Fibroblast of villous mesenchyme (primary cell): ENCODE results near the gene TUBA8. TPM values are rescaled to one million over a fixed set of nuclear protein-coding genes. Genes with fewer than 3 reads are reported as not detected.
"Not testable (repeated sequence)": the region's sequence is repeated elsewhere in the genome, so short reads cannot be mapped to it uniquely, and the experiment has no call there.

Experiments
- DNase-seq: peaks from one replicate; pipeline ENCODE4 v3.0.0-alpha.2; 2010; ENCODE audit warnings: low read depth
- H3K4me3 ChIP-seq: 2 replicates; pipeline ENCODE4 v1.5.1; 2011; ENCODE audit warnings: low read depth, mild to moderate bottlenecking, low read length
- total RNA-seq: library from RNA; depleted of rRNA; stranded (reverse); fragments of >200 nt; gene quantifications from 2 replicates; pipeline ENCODE4 v1.2.3, GENCODE V29; 2012
- TF ChIP-seq, protein P1 (sequence below): IDR thresholded peaks from 2 replicates; pipeline ENCODE4 v1.5.1; 2012; ENCODE audit warnings: low read depth, mild to moderate bottlenecking, low read length; ENCODE audit not compliant: insufficient read depth

The TUBA8 gene
- total RNA-seq, 1 donor, result under 0.01 TPM

DNA sequence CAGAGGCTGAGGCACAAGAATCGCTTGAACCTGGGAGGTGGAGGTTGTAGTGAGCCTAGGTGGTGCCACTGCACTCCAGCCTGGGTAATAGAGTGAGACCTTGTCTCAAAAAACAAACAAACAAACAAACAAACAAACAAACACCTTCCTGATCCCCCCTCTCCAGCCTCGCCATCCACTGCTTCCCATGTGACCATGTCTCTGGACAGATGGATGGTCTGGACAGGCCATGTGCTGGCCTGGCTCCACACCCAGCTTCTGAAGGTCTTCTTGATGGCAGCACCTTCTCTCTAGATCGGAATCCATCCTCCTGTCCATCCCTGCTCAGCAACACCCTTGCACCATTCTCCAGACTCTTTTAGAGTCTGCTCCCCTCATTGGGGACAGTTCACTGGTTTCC, 43.5 kb upstream of the TUBA8 start:
- TF ChIP-seq, protein P1, sequence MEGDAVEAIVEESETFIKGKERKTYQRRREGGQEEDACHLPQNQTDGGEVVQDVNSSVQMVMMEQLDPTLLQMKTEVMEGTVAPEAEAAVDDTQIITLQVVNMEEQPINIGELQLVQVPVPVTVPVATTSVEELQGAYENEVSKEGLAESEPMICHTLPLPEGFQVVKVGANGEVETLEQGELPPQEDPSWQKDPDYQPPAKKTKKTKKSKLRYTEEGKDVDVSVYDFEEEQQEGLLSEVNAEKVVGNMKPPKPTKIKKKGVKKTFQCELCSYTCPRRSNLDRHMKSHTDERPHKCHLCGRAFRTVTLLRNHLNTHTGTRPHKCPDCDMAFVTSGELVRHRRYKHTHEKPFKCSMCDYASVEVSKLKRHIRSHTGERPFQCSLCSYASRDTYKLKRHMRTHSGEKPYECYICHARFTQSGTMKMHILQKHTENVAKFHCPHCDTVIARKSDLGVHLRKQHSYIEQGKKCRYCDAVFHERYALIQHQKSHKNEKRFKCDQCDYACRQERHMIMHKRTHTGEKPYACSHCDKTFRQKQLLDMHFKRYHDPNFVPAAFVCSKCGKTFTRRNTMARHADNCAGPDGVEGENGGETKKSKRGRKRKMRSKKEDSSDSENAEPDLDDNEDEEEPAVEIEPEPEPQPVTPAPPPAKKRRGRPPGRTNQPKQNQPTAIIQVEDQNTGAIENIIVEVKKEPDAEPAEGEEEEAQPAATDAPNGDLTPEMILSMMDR, result no peak
- H3K4me3 ChIP-seq, result no peak overlapping the region
- DNase-seq, result no peak

DNA sequence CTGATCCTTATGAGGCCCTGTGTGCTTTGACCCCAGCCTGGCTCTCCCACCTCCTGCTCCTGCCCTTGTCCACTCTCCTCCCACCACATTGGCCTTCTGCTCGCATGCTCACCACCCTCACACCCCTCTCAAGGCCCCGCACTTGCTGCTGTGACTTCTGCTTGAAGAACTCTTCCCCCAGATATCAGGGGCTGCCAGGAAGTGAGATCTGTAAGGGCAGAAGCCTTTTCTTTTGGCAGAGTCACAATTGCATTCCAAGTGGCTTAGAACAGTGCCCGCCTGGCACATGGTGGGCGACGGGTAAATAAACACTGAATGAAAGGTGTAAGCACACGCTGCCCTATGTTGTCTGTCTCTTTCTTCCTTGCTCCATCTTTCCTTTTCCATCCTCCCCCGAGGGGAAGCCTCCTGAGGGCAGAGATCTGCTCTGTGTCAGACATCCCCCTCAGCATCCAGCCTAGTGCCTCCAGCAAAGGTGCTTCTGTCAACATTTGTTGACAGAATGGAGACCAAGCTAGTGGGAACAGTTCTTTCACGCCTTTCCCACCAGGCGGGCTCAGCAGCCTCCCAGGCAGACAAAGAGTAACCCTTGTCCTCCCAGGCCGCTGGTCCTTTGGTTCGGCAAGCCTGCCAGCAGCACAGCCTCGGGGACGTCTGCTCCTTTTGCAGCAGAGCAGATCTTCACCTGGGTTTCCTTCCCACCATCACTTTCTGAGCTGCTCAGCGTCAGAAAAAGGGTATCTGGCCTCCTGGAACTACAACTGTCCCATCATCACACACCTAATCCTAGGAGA, 42.9 kb upstream of the TUBA8 start:
- TF ChIP-seq, protein P1, result no peak
- DNase-seq, result no peak
- H3K4me3 ChIP-seq, result no peak overlapping the region

DNA sequence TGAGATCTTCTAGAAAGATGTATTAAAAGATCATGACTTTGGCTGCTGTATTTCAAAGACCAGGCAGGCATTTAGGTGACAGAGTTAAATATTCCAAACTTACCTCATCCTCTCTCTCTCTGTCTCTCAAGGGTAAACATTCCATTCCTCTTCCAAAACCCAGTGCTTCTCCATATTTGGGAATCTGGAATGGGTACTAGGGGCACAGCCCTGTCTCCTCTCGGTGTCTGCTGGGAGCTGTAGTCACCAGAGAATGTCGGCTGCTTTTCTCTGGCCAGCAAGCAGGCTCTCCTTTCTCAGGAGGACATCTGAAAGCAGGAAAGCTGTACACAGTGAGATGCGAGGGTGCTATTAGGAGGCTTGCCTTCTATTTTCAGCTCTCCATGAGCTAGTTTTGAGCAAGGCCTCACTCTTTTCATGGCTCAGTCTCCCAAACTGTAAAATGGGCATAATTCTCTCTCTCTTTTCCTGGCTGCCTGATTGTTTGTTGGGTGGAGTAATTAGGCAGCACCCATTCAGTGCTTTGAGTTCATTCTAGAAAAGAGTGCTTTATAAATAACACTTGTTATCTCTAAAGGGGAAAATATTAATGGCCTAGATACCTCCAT, 42.1 kb upstream of the TUBA8 start:
- DNase-seq, result no peak
- no peak overlapping the region for H3K4me3 ChIP-seq
- TF ChIP-seq, protein P1, result no peak

DNA sequence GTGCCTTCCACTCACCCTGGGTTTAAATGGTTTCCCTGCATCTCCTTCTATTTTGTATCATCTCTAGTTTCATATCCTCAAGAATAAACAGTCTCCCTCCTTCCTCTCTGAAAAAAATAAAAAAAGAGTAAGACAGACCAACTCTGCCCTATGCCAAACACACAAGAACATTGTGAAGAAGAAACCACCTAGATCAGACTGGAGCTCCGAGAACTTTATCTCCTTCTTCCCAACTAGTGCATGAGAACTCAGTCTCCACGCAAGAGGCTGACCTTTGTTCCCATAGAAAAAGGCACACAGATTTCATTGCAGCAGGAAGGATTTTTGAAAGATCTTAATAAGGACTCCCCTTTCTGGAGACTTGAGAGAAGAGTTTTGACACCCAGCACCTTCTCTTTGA, 41.6 kb upstream of the TUBA8 start:
- H3K4me3 ChIP-seq, result no peak overlapping the region
- TF ChIP-seq, protein P1, result no peak
- no peak for DNase-seq

DNA sequence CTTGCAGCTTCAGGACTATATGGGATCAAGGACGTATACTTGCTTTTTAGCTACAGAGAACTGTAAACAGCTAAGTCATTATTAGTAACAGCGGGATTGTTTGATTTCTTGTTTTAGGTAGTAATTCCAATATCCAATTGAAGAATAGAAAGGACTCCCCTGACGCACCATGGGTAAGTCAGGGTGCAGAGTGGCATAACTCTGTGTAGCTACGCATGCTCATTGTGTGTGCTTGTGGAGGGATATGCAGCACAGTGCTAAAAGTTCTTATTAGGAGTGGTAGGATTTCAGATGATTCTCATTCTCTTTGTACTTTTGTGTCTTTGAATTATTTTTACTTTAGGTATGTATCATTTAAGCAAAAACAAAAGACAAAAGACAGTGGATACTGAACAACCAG, 40.6 kb upstream of the TUBA8 start:
- H3K4me3 ChIP-seq, result no peak overlapping the region
- no peak for DNase-seq
- TF ChIP-seq, protein P1, result no peak

DNA sequence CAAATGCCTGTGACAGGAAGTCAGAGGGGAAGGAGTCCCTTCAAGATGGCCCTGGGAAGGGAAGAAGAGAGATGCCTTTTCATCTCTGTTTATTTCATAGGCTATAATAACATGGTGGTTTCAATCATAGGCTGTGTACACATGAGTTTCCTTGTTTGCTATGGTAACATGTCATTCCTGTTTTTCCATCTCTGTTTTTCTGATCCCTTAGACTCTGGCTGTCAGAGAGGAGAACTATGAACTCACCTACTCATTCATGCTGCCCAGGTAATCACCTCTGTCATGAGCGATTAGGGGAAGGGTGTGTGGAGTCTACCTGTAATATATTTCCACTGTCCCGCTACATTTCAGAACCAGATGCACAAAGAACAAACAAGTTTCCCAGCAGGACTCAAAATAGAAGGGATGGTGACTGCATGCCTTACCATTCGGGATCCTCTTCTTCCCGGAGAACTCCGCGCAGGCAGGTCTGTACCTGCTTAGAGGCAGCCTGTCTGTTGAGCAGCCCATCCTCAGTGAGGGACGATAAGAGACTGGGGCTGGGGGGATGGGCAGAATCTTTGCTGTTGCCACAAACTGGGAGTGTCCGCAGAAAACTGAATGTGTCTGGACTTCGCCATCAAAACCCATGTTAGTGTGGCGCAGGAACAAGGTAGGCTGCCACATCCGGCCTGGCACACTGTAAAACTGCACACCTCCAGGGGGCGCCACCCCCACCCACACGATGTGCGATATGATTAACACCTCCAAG, 39.9 kb upstream of the TUBA8 start:
- DNase-seq, result no peak
- TF ChIP-seq, protein P1, result peak; percentile 11
- no peak overlapping the region for H3K4me3 ChIP-seq

- DNase-seq, H3K4me3 ChIP-seq: not testable (repeated sequence)
These were observed 39.2 kb upstream of the TUBA8 start for GRCh38 chr22:18071307-18071967.
